Placental epithelial cell (primary cell): ENCODE data around the gene ZCRB1. TPM values are rescaled to one million over a fixed set of nuclear protein-coding genes. Genes with fewer than 3 reads are reported as not detected.

Experiments
- small RNA-seq: library from RNA; depleted of rRNA; stranded (forward); fragments of <200 nt; gene quantifications from one replicate; pipeline ENCODE3, GENCODE V24; 2012
- total RNA-seq: library from RNA; depleted of rRNA; stranded (reverse); fragments of >200 nt; gene quantifications from 2 replicates; pipeline ENCODE4 v1.2.3, GENCODE V29; 2012

The ZCRB1 gene, protein sequence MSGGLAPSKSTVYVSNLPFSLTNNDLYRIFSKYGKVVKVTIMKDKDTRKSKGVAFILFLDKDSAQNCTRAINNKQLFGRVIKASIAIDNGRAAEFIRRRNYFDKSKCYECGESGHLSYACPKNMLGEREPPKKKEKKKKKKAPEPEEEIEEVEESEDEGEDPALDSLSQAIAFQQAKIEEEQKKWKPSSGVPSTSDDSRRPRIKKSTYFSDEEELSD
- 16.5 and 30.2 TPM in 2 replicates for total RNA-seq

DNA sequence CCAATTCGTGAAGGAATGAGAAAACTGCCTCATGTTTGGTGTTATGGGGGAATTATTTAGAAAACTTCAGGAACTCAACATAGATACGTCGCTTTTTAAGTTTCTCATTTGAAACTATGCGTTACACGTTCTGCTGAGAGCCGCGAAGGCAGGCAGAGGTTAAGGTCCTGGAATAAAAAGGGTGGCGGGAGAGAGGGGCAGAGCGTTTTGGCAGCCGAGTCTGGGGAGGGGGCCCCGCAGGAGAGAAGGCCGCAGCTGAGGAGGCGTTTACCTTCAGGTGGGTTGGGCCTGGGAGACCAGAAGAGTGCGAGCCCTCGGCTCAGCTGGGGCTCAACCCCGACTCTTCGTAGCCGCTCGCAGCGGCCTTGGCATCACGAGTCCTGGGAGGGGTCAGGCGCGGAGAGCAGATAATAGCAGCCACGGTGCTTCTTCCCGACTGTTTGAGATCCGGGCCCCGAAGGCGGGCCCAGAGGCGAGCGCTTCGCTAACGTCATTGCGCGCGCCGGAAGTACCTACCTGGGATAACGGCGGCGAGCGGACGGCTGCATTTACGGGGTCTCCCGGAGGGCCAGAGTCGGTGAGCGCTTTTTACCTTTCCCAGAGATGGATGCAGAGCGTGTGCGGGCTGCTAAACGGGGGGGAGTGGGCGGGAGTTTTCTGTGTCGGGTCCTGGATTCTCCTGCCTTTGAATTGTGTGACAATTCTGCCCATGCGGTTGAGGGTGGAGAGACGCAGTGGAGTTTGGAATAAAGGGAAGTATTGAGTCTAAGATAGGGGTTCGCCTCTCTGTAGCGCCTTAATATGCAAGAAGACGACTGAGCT is at the start of gene ZCRB1, which contains the start of gene PPHLN1:
TSS of gene ZCRB1 (minus strand) at position 442 of the 822 bp plus-strand sequence. CDS start 1,992 bp downstream, outside the sequence.
TSS of gene PPHLN1 (plus strand) at position 515 of the 822 bp plus-strand sequence. CDS start 9,736 bp downstream, outside the sequence.

Small RNAs within 50 kb of the gene (small RNA-seq; reads per million reads assigned to genes)
- gene MIR7851 (not detected), gene RF00090 (not detected)

Other genes with a start within 250 kb of the ZCRB1 start
- 11.4 and 18.1 TPM in 2 replicates for gene GXYLT1, start 181.2 kb downstream of the ZCRB1 start, total RNA-seq
- gene YAF2, start 87.8 kb downstream of the ZCRB1 start, total RNA-seq: 11.8 and 17.8 TPM in 2 replicates
- 51.0 and 57.9 TPM in 2 replicates for gene PPHLN1, start 73 bp upstream of the ZCRB1 start, total RNA-seq